Colonic mucosa (tissue), 4 donors: ENCODE data around the gene MPZL3. TPM values are rescaled to one million over a fixed set of nuclear protein-coding genes. Genes with fewer than 3 reads are reported as not detected.

Experiments used
- DNase-seq: peaks from one replicate; pipeline ENCODE4 v3.0.0-alpha.2; 2020
- H3K27ac ChIP-seq: fragments of 200-600 bp; one replicate; pipeline ENCODE4 v1.8.0; 2021
- H3K27me3 ChIP-seq: fragments of 200-600 bp; one replicate; pipeline ENCODE4 v1.8.0; 2021
- H3K36me3 ChIP-seq: fragments of 200-600 bp; one replicate; pipeline ENCODE4 v1.8.0; 2021
- H3K4me1 ChIP-seq: fragments of 200-600 bp; one replicate; pipeline ENCODE4 v1.8.0; 2021; ENCODE audit warnings: mild to moderate bottlenecking
- H3K4me3 ChIP-seq: fragments of 200-600 bp; one replicate; pipeline ENCODE4 v1.8.0; 2021
- H3K9ac ChIP-seq, 2 donors: one replicate each; pipeline ENCODE4 v1.7.0; 2013; ENCODE audit warnings: control low read depth in 2 of 2, low read depth in 2 of 2, low read length in 2 of 2
- H3K9me3 ChIP-seq: fragments of 200-600 bp; one replicate; pipeline ENCODE4 v1.8.0; 2021
- CTCF ChIP-seq: fragments of 200-600 bp; IDR thresholded peaks from one replicate; pipeline ENCODE4 v1.8.0; 2022; ENCODE audit warnings: antibody characterized with exemption, mild to moderate bottlenecking
- intact Hi-C: fragments of 100-400 bp; cut with DNase I; formaldehyde crosslinking; loops from one replicate; pipeline ENCODE4 v1.14.1; 2022
- total RNA-seq, 2 donors: library from RNA; stranded (reverse); fragmentation: NEBNext Ultra II Directional in 1 of 2; extraction: Animal tissue kit (Norgen Biotek cat#: 25700) in 1 of 2; gene quantifications; one replicate each; pipeline ENCODE4 v1.2.1, GENCODE V29; 2021
- donor health status: healthy.
- donor health status: DM: no; HTN: no; CAD: no.
- donor health status: DM: no; HTN: no; CAD: no.

Gene MPZL3
- total RNA-seq, 2 donors from 2014 or later: 10.9 to 27.8 TPM

GRCh38 chr11:118283756-118284350 lies 31.7 kb upstream of the MPZL3 start:
- no peak for DNase-seq
- H3K9me3 ChIP-seq: no peaks in the 10 kb centered on the region
- intact Hi-C loops: no loop called here
- no peak for TF ChIP-seq CTCF
- H3K4me1 ChIP-seq: no peaks in the 10 kb centered on the region
- peak overlapping the region in 1 of 2 donors; percentile 30 for H3K9ac ChIP-seq
- H3K4me3 ChIP-seq: no peak overlapping the region
- H3K27ac ChIP-seq: peak overlapping the region; percentile 42
- H3K36me3 ChIP-seq: no peaks in the 10 kb centered on the region
- no peaks in the 10 kb centered on the region for H3K27me3 ChIP-seq

GRCh38 chr11:118283037-118283636 lies 31.0 kb upstream of the MPZL3 start:
- Histone ChIP-seq H3K27me3 (no peaks in the 10 kb centered on the region), H3K4me3 (no peak overlapping the region), H3K36me3 (no peaks in the 10 kb centered on the region), H3K9me3 (no peaks in the 10 kb centered on the region), H3K4me1 (no peaks in the 10 kb centered on the region), H3K9ac (peak overlapping the region in 1 of 2 donors; percentile 30), H3K27ac (peak overlapping the region; percentile 42)
- TF ChIP-seq CTCF: no peak
- DNase-seq: no peak
- intact Hi-C loops: no loop called here

- intact Hi-C loops: no loop called here
- Histone ChIP-seq H3K27me3 (no peaks in the 10 kb centered on the region), H3K4me1 (no peaks in the 10 kb centered on the region), H3K9ac (no peak overlapping the region), H3K4me3 (no peak overlapping the region), H3K9me3 (no peaks in the 10 kb centered on the region), H3K36me3 (no peaks in the 10 kb centered on the region), H3K27ac (no peak overlapping the region)
- no peak for DNase-seq
- TF ChIP-seq CTCF: no peak
Measured at GRCh38 chr11:118282606-118283005, 30.4 kb upstream of the MPZL3 start.

- no peaks in the 10 kb centered on the region for H3K27me3 ChIP-seq
- H3K4me3 ChIP-seq: no peak overlapping the region
- DNase-seq: no peak
- intact Hi-C loops: no loop called here
- H3K36me3 ChIP-seq: no peaks in the 10 kb centered on the region
- H3K27ac ChIP-seq: no peak overlapping the region
- H3K9me3 ChIP-seq: no peaks in the 10 kb centered on the region
- no peak overlapping the region for H3K9ac ChIP-seq
- H3K4me1 ChIP-seq: no peaks in the 10 kb centered on the region
- no peak for TF ChIP-seq CTCF
Measured at GRCh38 chr11:118281284-118281683, 29.1 kb upstream of the MPZL3 start.

- Histone ChIP-seq H3K27me3 (no peaks in the 10 kb centered on the region), H3K4me1 (no peaks in the 10 kb centered on the region), H3K9me3 (no peaks in the 10 kb centered on the region), H3K36me3 (no peaks in the 10 kb centered on the region), H3K27ac (no peak overlapping the region), H3K4me3 (no peak overlapping the region), H3K9ac (no peak overlapping the region)
- no peak for DNase-seq
- intact Hi-C loops: no loop called here
- no peak for TF ChIP-seq CTCF
Measured at GRCh38 chr11:118277312-118277711, 25.1 kb upstream of the MPZL3 start.
